OCI-LY3 (cell line): ENCODE results near the gene ZSCAN9.

Source experiments
- CTCF ChIP-seq: fragments of 200-600, 300-600 bp; sonication (generic); IDR thresholded peaks from 2 replicates; pipeline ENCODE4 v1.5.1; 2014; ENCODE audit warnings: antibody characterized with exemption, low read length, low read depth
- EZH2phosphoT487 ChIP-seq: fragments of 200-600 bp; shearing (Covaris generic); IDR thresholded peaks from 2 replicates; pipeline ENCODE4 v1.6.1; 2018; ENCODE audit warnings: antibody characterized with exemption, mixed run types, low read depth

GRCh38 chr6:28239636-28240035 lies 14.6 kb downstream of the ZSCAN9 start:
- TF ChIP-seq CTCF (no peak), EZH2phosphoT487 (no peak)
